HK-2 (cell line): ENCODE measurements around the gene PPM1N.

Experiments used
- DNase-seq: peaks from one replicate; pipeline ENCODE4 v3.0.0-alpha.2; 2018; ENCODE audit not compliant: unreplicated experiment

Gene PPM1N

GRCh38 chr19:45488708-45489107 is 9.5 kb upstream of the PPM1N start:
- DNase-seq = no peak

GRCh38 chr19:45489216-45489855 is 8.9 kb upstream of the PPM1N start:
- DNase-seq = no peak

GRCh38 chr19:45492137-45492626 is 6.1 kb upstream of the PPM1N start:
- DNase-seq = no peak

DNA sequence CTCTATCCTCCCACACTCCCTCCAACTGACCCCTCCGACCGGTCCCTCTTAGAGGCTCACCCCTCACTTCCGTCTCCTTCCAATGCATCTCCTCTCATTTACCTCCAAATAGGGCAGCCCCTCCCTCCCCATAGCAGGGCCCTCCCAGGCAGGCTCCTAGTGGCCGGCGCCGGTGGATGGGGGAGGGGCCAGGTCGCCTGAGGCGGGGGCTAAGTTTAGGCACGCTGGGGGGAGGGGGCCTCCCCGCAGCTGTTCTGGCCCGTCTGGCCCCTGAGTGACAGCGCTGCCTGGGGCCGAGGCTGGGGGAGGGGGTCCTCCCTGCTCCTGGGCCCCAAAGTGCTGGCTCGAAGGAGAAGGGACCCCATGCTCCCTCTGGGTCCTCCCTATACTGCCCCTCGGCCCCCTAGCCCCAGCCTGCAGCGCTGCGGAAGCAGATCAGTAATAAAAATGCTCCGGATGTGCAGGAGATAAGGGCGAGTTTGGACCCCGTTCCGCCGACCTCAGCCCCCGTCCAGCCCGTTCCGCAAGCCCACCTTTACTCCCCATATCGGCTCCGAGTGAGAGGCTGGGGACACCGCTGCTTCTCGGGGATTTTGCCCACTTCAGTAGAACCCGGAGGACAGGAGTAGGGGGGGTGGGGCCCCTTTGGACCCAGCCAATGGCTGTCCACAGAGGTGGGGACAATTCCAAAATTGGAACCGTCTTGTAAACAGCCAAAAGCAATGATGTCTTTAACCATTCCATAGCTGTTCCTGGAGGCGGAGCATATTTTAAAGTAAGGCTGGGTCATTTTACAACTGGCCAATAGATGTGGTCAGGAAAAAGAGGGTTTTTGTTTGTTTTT is 5.4 kb upstream of the PPM1N start:
- no peak for DNase-seq

- no peak for DNase-seq
Observed at GRCh38 chr19:45494261-45494916, 3.9 kb upstream of the PPM1N start.

DNA sequence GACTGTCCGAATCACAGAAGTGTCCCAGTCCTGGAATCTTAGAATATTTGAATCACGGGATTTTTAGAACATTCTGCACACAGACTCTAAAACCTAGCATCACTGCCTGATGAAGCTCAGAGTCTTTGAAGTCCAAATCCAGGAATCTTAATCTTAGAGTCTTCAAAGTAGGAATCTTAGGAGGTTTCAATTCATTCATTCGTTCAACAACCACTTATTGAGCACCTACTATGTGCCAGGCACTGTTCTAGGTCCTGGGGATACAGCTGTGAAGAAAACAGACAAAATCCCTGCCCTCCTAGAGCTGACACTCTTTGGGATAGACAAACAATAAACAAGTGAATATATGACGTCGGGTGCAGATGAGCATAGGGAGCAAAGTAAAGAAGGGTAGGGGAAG is 3.1 kb upstream of the PPM1N start:
- DNase-seq = no peak

- peak; percentile 53 for DNase-seq
Observed at GRCh38 chr19:45496349-45496953, 1.8 kb upstream of the PPM1N start.

GRCh38 chr19:45497791-45498190 is 452 bp upstream of the PPM1N start:
- DNase-seq = no peak

GRCh38 chr19:45499196-45500180 is 1.2 kb downstream of the PPM1N start:
- DNase-seq = peak; percentile 59

DNA sequence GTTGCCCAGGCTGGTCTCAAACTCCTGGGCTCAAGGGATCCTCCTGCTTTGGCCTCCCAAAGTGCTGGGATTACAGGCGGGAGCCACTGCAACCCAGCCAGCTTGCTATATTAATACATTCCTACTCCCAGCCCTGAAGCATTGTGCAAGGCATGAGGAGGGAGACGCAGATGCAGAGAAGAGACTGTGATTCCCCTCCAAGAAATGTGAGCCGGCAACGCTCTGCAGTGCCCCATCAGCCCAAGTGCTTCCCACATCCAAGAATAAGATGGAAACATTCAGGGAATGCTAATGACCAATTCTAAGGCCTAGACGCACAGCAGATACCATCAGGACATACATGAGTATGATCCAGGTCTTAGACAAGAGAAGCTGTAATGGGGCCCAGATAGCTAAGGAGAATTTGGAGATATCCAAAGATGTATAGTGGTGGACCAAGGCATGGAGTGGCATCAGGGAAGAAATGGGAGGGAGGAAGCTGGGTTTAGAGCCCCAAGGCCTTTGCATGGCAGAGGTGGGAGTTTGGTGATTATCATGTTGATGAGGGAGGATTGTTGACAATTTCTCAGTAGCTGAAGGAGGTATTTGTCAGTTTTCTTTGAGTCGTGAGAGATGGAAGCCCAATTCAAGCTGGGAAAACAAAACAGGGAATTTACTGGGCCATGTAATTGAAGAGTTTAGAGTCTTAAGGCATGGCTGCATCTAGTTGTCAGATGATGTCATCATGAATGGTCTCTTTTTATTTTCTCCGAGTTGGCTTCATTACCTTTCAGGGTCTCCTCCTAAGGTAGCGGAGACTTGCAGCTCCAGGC is 2.9 kb downstream of the PPM1N start:
- DNase-seq = no peak

DNA sequence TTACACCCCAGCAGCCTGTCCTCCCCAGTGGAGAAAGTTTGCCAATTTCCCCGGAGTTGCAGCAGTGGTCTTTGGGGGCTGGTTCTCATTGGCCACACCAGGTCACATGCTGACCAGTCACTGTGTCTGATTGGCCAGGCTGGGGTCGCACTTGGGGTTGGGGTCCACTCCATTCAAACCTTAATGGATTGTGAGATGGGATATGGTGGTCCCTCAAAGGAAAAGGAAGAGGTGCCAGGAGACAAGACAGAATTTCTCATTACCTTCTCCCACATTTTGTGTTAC is 3.4 kb downstream of the PPM1N start:
- DNase-seq = no peak

DNA sequence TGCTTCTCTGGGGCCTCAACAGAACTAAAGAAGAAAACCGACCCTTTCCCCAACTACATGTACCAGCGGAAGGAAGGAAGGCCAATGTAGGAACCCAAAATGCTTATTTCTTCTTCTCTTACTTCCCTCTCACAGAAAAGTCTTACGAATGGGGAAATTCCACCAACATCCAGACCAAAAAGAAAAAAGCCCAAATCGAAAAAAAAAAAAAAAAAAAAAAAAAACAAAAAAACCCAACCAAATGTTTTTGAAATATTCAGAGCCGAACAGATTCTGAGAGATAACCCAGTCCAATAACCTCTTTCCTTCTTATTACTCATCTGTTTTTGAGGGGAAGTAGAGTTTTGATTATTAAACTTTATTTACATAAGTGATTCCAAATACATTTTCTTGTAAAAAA is 3.9 kb downstream of the PPM1N start:
- no peak for DNase-seq

DNA sequence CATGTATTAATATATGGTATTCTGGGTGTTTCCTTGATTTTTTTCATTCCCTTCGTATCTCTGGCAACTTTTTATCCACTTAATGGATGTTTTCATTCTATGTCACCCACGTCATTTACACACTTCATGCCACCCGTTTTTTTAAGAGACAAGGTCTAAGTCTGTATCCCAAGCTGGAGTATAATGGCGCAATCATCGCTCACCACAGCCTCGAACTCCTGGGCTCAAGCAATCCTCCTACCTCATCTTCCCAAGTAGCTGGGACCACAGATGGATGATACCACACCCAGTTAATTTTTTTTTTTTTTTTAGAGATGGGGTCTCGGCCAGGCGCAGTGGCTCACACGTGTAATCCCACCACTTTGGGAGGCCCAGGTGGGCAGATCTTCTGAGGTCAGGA is 5.7 kb downstream of the PPM1N start:
- DNase-seq = no peak

DNA sequence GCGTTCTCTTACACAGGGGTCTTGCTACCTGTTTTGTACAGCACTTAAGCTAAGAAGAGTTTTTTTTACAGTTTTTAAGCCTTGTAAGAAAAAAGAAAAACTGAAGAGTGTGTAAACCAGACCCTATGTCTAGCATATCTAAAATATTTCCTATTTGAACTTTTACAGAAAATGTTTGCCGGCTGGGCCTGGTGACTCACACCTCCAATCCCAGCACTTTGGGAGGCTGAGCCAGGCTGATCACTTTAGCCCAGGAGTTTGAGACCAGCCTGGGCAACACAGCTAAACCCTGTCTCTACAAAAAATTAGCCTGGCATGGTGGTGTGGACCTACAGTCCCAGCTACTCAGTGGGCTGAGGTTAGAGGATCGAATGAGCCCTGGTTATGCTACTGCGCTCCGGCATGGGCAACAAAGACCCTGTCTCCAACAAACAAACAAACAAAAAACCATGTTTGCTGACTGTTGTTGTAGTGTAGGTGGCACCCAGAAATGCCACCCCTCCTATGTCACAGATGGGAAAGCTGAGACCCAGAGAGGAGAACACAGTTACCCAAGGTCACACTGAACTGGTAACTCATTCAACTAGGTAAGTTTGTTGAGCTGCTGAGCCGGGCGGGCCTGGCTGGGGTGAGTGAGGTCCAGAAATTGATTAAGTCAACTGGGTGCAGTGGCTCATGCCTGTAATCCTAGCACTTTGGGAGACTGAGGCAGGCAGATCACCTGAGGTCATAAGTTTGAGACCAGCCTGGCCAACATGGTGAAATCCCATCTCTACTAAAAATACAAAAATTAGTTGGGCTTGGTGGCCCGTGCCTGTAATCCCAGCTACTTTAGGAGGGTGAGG is 7.1 kb downstream of the PPM1N start:
- DNase-seq = no peak

DNA sequence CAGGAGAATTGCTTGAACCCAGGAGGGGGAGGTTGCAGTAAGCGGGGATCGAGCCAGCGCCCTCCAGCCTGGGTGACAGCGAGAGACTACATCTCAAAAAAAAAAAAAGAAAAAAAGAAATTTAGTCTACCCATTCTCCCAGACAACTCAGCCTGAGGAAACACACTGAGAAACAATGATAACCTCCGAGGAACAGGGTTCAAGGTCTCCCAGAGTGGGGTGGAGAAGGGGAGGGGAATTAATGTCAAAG is 7.7 kb downstream of the PPM1N start:
- no peak for DNase-seq

GRCh38 chr19:45506246-45506988 is 8.2 kb downstream of the PPM1N start:
- DNase-seq = peak; percentile 96

GRCh38 chr19:45506989-45507871 is 9.0 kb downstream of the PPM1N start, which contains the start of gene VASP:
Gene VASP, plus strand, starts transcription at chr19:45507479. Its CDS starts 293 bp downstream, at chr19:45507772.
- DNase-seq = peak; percentile 85

DNA sequence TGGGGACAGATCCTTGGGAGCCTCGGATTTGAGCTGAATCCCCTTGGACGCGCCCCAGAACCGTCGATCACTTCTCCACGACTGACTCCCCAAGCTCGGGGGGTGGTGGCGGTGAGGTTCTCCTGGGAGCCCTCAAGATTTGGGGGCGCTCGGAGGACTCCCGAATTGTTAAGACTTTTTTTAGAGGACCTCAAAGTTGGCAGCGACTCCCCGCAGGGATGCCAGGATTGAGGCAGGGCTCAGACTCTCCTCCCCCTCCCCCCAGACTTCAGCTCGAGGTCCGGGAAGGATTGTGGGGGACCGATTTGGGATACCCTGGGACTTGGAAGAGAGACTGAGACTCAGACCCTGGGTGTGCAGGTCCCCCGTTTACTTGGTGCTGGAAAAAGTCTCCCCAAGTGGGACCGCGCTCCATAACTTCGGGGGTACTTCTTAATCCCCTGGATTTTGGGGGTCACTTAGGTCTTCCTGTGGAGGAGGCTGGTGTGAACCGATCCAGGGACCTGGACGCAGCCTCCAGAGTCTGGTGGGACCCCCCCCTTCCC is 9.7 kb downstream of the PPM1N start:
- DNase-seq = no peak
